GM23248 (cell line): ENCODE results near the gene TMEM253. TPM values are rescaled to one million over a fixed set of nuclear protein-coding genes. Genes with fewer than 3 reads are reported as not detected.

ENCODE experiments used
- DNase-seq: peaks from one replicate; pipeline ENCODE4 v3.0.0-alpha.2; 2015
- H2AFZ ChIP-seq: fragments of 200-600 bp; sonication (generic); 2 replicates; pipeline ENCODE4 v1.6.1; 2016; ENCODE audit warnings: antibody characterized with exemption
- H3F3A ChIP-seq: fragments of 200-600 bp; sonication (generic); 2 replicates; pipeline ENCODE4 v1.6.1; 2016; ENCODE audit warnings: mild to moderate bottlenecking, antibody characterized with exemption, mixed run types; ENCODE audit not compliant: insufficient read depth
- H3K27ac ChIP-seq: fragments of 200-600 bp; sonication (generic); 2 replicates; pipeline ENCODE4 v1.5.1; 2016; ENCODE audit warnings: mild to moderate bottlenecking
- H3K27me3 ChIP-seq: fragments of 200-600 bp; sonication (generic); replicated peaks from 2 replicates; pipeline ENCODE4 v1.6.1; 2016; ENCODE audit warnings: mild to moderate bottlenecking; ENCODE audit not compliant: insufficient read depth
- H3K36me3 ChIP-seq: fragments of 200-600 bp; sonication (generic); 2 replicates; pipeline ENCODE4 v1.6.1; 2016; ENCODE audit warnings: low read depth, mild to moderate bottlenecking
- H3K4me1 ChIP-seq: fragments of 200-600 bp; sonication (generic); 2 replicates; pipeline ENCODE4 v1.6.1; 2016; ENCODE audit warnings: mild to moderate bottlenecking; ENCODE audit not compliant: insufficient read depth
- H3K4me2 ChIP-seq: fragments of 200-600 bp; sonication (generic); one replicate; pipeline ENCODE4 v1.6.1; 2016; ENCODE audit warnings: mild to moderate bottlenecking; ENCODE audit not compliant: unreplicated experiment
- H3K4me3 ChIP-seq: fragments of 200-600 bp; sonication (generic); 2 replicates; pipeline ENCODE4 v1.5.1; 2016; ENCODE audit warnings: mild to moderate bottlenecking
- H3K79me2 ChIP-seq: fragments of 200-600 bp; sonication (generic); 2 replicates; pipeline ENCODE4 v1.6.1; 2016; ENCODE audit warnings: mild to moderate bottlenecking; ENCODE audit not compliant: insufficient read depth
- H3K9ac ChIP-seq: fragments of 200-600 bp; sonication (generic); 2 replicates; pipeline ENCODE4 v1.6.1; 2016; ENCODE audit warnings: mild to moderate bottlenecking
- H3K9me2 ChIP-seq: fragments of 200-600 bp; sonication (generic); 2 replicates; pipeline ENCODE4 v1.6.1; 2016; ENCODE audit warnings: mixed run types, mild to moderate bottlenecking, moderate library complexity; ENCODE audit not compliant: insufficient read depth
- H3K9me3 ChIP-seq: fragments of 200-600 bp; sonication (generic); one replicate; pipeline ENCODE4 v1.6.1; 2017; ENCODE audit warnings: low read depth
- H4K20me1 ChIP-seq: fragments of 200-600 bp; sonication (generic); 2 replicates; pipeline ENCODE4 v1.6.0; 2016; ENCODE audit not compliant: insufficient read depth
- EZH2 ChIP-seq: fragments of 200-600 bp; sonication (generic); IDR thresholded peaks from 2 replicates; pipeline ENCODE4 v1.6.1; 2018; ENCODE audit warnings: antibody characterized with exemption, mild to moderate bottlenecking; ENCODE audit not compliant: insufficient read depth, poor library complexity, severe bottlenecking
- EZH2phosphoT487 ChIP-seq: fragments of 200-600 bp; sonication (generic); IDR thresholded peaks from 2 replicates; pipeline ENCODE4 v1.6.1; 2018; ENCODE audit warnings: antibody characterized with exemption, moderate library complexity, mild to moderate bottlenecking, low read depth; ENCODE audit not compliant: insufficient read depth
- WGBS, 2 experiments: methylation state at CpG; one replicate each; pipeline ENCODE4 v1.1.6; 2015 to 2017; ENCODE audit warnings: low lambda C conversion rate in 2 of 2, low coverage in 1 of 2; ENCODE audit errors: missing lambda C conversion rate in 2 of 2; 5-methylcytosine and 5-hydroxymethylcytosine counted together
- in situ Hi-C: fragments of 300-500 bp; cut with MboI; formaldehyde crosslinking; loops from 2 replicates; pipeline ENCODE4 v1.15.0; 2020
- polyA plus RNA-seq: library from polyadenylated mRNA; unstranded; fragments of >200 nt; fragmentation: Nextera tagmentation; extraction: Ambion mirVana; gene quantifications from 2 replicates; pipeline ENCODE4 v1.2.1, GENCODE V29; 2016
- total RNA-seq: library from RNA; depleted of rRNA; stranded (reverse); fragments of >200 nt; shearing (Covaris generic); gene quantifications from 2 replicates; pipeline ENCODE4 v1.2.3, GENCODE V29; 2014

Gene TMEM253
- total and polyA plus RNA-seq, 2 experiments from 2014 or later: 0.97 TPM; not detected in 1

DNA sequence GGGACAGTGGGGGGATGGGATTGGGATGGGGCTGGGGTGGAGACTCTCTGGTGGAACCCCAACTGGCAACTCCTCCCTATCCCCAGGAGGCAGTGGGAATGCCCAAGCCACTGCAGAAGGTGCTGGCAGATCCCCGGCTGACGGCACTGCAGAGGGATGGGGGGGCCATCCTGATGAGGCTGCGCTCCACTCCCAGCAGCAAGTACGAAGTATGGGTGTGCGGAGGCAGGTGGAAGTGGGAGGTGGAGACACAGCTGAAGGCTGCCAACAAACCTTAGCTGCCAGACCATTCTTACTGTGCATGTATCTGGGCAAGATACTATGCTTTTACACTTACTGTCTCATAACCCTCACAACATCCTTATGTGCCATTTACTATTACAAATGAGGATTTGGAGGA is 22.6 kb upstream of the TMEM253 start:
- Histone ChIP-seq H3K27ac (no peak overlapping the region), H3K4me3 (no peak overlapping the region), H3K27me3 (no peaks in the 10 kb centered on the region), H3K4me1 (peaks cover under 1% of the 10 kb centered on the region), H2AFZ (no peak overlapping the region), H3K4me2 (no peak overlapping the region), H3K9me3 (no peaks in the 10 kb centered on the region), H4K20me1 (no peaks in the 10 kb centered on the region), H3K9me2 (no peaks in the 10 kb centered on the region), H3K9ac (no peak overlapping the region), H3F3A (peaks cover 9% of the 10 kb centered on the region), H3K36me3 (peaks cover 43% of the 10 kb centered on the region), H3K79me2 (peaks cover 33% of the 10 kb centered on the region)
- in situ Hi-C loops: no loop called here
- no peak for DNase-seq
- 83 to 85% methylated on average over 5 of the region's 5 CpGs for WGBS, 2 experiments
- TF ChIP-seq EZH2: no peak
- no peak for TF ChIP-seq EZH2phosphoT487

DNA sequence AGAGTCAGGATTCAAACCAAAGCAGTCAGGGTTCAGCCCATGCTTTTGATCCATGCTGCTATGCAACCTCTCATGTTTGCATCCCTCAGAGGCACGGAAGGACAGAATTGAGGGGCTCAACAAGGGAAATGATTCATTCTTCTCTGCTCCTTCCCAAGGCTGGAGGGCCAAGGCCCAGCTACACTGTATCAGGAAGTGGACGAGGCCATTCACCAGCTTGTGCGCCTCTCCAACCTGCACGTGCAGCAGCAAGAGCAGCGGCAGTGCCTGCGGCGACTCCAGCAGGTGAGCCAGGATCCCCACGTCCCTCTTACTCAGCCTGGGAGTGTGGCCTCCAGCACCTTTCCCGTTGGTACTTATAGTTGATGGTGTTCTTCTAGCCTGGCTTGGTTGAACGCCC is 22.1 kb upstream of the TMEM253 start:
- no peaks in the 10 kb centered on the region for H3K27me3 ChIP-seq
- H2AFZ ChIP-seq: no peak overlapping the region
- peaks cover 29% of the 10 kb centered on the region for H3K79me2 ChIP-seq
- 94 to 95% methylated on average over 10 of the region's 10 CpGs for WGBS, 2 experiments
- H4K20me1 ChIP-seq: no peaks in the 10 kb centered on the region
- no peaks in the 10 kb centered on the region for H3K4me1 ChIP-seq
- no peak overlapping the region for H3K9ac ChIP-seq
- no peaks in the 10 kb centered on the region for H3K9me2 ChIP-seq
- no peak overlapping the region for H3K4me2 ChIP-seq
- peaks cover 43% of the 10 kb centered on the region for H3K36me3 ChIP-seq
- TF ChIP-seq EZH2 (no peak), EZH2phosphoT487 (no peak)
- H3F3A ChIP-seq: peaks cover 5% of the 10 kb centered on the region; the same call in 1 of the 2 replicates
- in situ Hi-C loops: no loop called here
- no peaks in the 10 kb centered on the region for H3K9me3 ChIP-seq
- H3K27ac ChIP-seq: no peak overlapping the region
- no peak for DNase-seq
- no peak overlapping the region for H3K4me3 ChIP-seq

DNA sequence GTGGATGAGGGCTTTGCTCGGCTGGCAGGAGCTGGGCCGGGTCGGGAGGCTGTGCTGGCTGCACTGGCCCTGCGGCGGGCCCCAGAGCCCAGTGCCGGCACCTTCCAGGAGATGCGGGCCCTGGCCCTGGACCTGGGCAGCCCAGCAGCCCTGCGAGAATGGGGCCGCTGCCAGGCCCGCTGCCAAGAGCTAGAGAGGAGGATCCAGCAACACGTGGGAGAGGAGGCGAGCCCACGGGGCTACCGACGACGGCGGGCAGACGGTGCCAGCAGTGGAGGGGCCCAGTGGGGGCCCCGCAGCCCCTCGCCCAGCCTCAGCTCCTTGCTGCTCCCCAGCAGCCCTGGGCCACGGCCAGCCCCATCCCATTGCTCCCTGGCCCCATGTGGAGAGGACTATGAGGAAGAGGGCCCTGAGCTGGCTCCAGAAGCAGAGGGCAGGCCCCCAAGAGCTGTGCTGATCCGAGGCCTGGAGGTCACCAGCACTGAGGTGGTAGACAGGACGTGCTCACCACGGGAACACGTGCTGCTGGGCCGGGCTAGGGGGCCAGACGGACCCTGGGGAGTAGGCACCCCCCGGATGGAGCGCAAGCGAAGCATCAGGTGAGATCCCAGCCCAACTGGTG is 19.2 kb upstream of the TMEM253 start:
- in situ Hi-C loops: no loop called here
- no peak overlapping the region for H3K27ac ChIP-seq
- TF ChIP-seq EZH2phosphoT487 (no peak), EZH2 (no peak)

DNA sequence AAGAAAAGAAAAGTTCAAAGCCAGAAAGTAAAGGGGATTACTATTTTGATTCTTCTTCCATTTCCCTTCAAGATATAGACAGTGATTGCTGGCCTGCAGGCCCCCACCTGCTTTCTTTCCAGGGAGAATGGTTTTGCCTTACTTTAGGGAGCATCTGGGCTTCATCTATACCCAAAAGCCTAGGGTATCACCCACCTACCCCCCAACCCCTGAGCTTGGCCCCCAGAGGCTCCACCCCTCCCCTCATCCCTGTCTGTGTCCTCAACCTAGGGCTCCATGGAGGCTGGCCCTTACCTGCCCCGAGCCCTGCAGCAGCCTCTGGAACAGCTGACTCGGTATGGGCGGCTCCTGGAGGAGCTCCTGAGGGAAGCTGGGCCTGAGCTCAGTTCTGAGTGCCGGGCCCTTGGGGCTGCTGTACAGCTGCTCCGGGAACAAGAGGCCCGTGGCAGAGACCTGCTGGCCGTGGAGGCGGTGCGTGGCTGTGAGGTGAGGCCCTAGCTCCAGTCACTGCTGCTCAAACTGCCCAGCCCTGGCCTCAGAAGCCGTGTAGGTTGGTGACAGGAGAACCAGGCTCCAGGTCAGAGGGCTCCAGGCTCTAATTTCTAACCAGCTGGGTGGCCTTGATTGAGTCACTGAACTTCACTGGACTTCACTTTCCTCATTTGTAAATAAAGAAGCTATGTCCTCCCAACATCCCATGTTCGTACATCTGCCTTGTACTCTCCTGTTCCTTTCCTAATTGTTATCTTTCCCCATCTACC is 17.1 kb upstream of the TMEM253 start:
- no peak for DNase-seq
- in situ Hi-C loops: no loop called here
- whole genome bisulfite sequencing, 2 experiments: 81 to 84% methylated on average over 11 of the region's 11 CpGs

More for the DNA sequence above, 19.2 kb upstream of the TMEM253 start:
- Histone ChIP-seq H3K27me3 (no peaks in the 10 kb centered on the region), H3K9ac (no peak overlapping the region), H3K4me3 (no peak overlapping the region), H3K79me2 (no peaks in the 10 kb centered on the region), H3K36me3 (peaks cover 47% of the 10 kb centered on the region), H2AFZ (no peak overlapping the region), H3K4me1 (peaks cover 19% of the 10 kb centered on the region), H3F3A (peaks cover 31% of the 10 kb centered on the region), H3K9me3 (no peaks in the 10 kb centered on the region), H4K20me1 (no peaks in the 10 kb centered on the region), H3K4me2 (no peak overlapping the region), H3K9me2 (no peaks in the 10 kb centered on the region)
- no peak for DNase-seq
- WGBS, 2 experiments: 89 to 93% methylated on average over 17 to 29 of the region's 30 CpGs

More for the DNA sequence above, 17.1 kb upstream of the TMEM253 start:
- Histone ChIP-seq H3K27ac (no peak overlapping the region), H3F3A (peaks cover 47% of the 10 kb centered on the region), H3K4me3 (no peak overlapping the region), H2AFZ (no peak overlapping the region), H3K4me1 (peaks cover 32% of the 10 kb centered on the region), H3K36me3 (peaks cover 33% of the 10 kb centered on the region), H3K27me3 (no peaks in the 10 kb centered on the region), H3K9ac (no peak overlapping the region), H4K20me1 (no peaks in the 10 kb centered on the region), H3K9me2 (no peaks in the 10 kb centered on the region), H3K79me2 (no peaks in the 10 kb centered on the region), H3K4me2 (no peak overlapping the region), H3K9me3 (no peaks in the 10 kb centered on the region)
- TF ChIP-seq EZH2phosphoT487 (no peak), EZH2 (no peak)
